Stomach (tissue), 9 donors: ENCODE measurements around the gene MAST2. TPM values are rescaled to one million over a fixed set of nuclear protein-coding genes. Genes with fewer than 3 reads are reported as not detected.

Experiments
- DNase-seq, 2 donors: peaks; one replicate each; pipeline versions ENCODE4 v3.0.0 to v3.0.0-alpha.2; 2013 to 2019
- H3K27ac ChIP-seq, 5 donors: fragments of 200-600 bp in 4 of 5; sonication (generic) in 4 of 5; one replicate each; pipeline ENCODE4 v1.5.1; 2013 to 2019; ENCODE audit warnings: mild to moderate bottlenecking in 1 of 5, moderate library complexity in 1 of 5
- H3K27me3 ChIP-seq, 3 donors: fragments of 200-600 bp; sonication (generic); one replicate each; pipeline ENCODE4 v1.5.1; 2017 to 2019; ENCODE audit warnings: mixed run types in 1 of 3
- H3K36me3 ChIP-seq, 4 donors: fragments of 200-600 bp; sonication (generic); 1 replicate in 3 of 4; 2 replicates in 1 of 4; pipeline ENCODE4 v1.5.1; 2016 to 2019
- H3K4me1 ChIP-seq, 4 donors: fragments of 200-600 bp; sonication (generic); one replicate each; pipeline ENCODE4 v1.5.1; 2016 to 2019
- H3K4me3 ChIP-seq, 4 donors: fragments of 200-600 bp; sonication (generic) in 3 of 4; one replicate each; pipeline ENCODE4 v1.5.1; 2016 to 2019; ENCODE audit warnings: mild to moderate bottlenecking in 1 of 4
- H3K9me3 ChIP-seq, 4 donors: fragments of 200-600 bp; sonication (generic); one replicate each; pipeline ENCODE4 v1.5.1; 2016 to 2019
- CTCF ChIP-seq, 7 experiments: fragments of 450-650 bp in 4 of 7; fragments of 200-600 bp in 3 of 7; sonication (generic) in 3 of 7; IDR thresholded peaks; one replicate each; pipeline ENCODE4 v1.5.1; 2016 to 2019; ENCODE audit warnings: antibody characterized with exemption in 7 of 7, control low read depth in 2 of 7, mild to moderate bottlenecking in 1 of 7
- EP300 ChIP-seq: sonication (generic); formaldehyde crosslinking; IDR thresholded peaks from one replicate; pipeline ENCODE4 v1.6.1; 2017; ENCODE audit warnings: antibody characterized with exemption
- POLR2A ChIP-seq, 4 donors: fragments of 450-650 bp; IDR thresholded peaks; one replicate each; pipeline ENCODE4 v1.6.1; 2016; ENCODE audit warnings: antibody characterized with exemption in 4 of 4, control low read depth in 2 of 4, mild to moderate bottlenecking in 1 of 4, moderate library complexity in 1 of 4
- POLR2AphosphoS5 ChIP-seq, 3 donors: sonication (generic); formaldehyde crosslinking; IDR thresholded peaks; one replicate each; pipeline ENCODE4 v1.6.1; 2016; ENCODE audit warnings: antibody characterized with exemption in 3 of 3
- WGBS, 5 donors: extraction: QIAGEN DNeasy Blood & Tissue Kit in 3 of 5; methylation state at CpG; one replicate each; pipeline versions ENCODE4 v1.1.5 to v1.1.7; 2013 to 2018; 5-methylcytosine and 5-hydroxymethylcytosine counted together
- intact Hi-C: fragments of 100-400 bp; cut with DNase I; formaldehyde crosslinking; loops from one replicate; pipeline ENCODE4 v1.15.1; 2023; ENCODE audit warnings: low total_unique reads
- polyA plus RNA-seq, 3 donors: library from polyadenylated mRNA; stranded (reverse); fragments of 200-250 nt; gene quantifications; one replicate each; pipeline ENCODE4 v1.2.3, GENCODE V29; 2013
- total RNA-seq, 5 donors: library from RNA; depleted of rRNA; stranded (reverse); fragments of >200 nt; gene quantifications; one replicate each; pipeline versions ENCODE4 v1.1.0 to v1.2.3, GENCODE V29; 2014 to 2016
- donor health status: healthy with polysubstance abuse.
- donor health status: Bipolar disorder and iron deficiency.
- donor health status: healthy.

Gene MAST2
- total and polyA plus RNA-seq, 8 donors = 5.3 to 131 (median 34.8) TPM

DNA sequence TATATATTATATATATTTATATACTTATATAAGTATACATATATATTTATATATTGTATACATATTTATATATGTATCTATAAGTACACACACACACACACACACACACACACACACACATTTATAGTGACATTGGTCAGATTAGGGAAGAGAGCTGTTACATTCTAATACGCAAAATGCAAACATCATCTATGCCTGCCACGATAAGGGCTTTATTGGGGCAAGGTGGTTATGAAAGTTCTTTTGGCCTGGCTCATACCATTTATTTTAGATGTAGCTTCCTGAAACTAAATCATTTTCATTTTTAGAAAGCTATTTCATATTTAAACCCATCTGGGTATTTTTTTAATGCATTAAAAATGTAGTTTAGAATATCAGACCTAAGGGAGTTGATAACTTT, 82.8 kb downstream of the MAST2 start:
- Histone ChIP-seq H3K36me3 (no peaks in the 10 kb centered on the region), H3K27me3 (no peaks in the 10 kb centered on the region), H3K4me1 (peaks cover 0 to 30% (median 10%) of the 10 kb centered on the region in 4 donors), H3K4me3 (no peak overlapping the region), H3K9me3 (no peaks in the 10 kb centered on the region), H3K27ac (no peak overlapping the region)
- 41 to 60% (median 52%) methylated on average over 2 of the region's 2 CpGs for WGBS, 5 donors
- no peak for DNase-seq
- intact Hi-C loops = no loop called here
- TF ChIP-seq CTCF (IDR thresholded peaks at IDR 0.05) = no peak
- peak in 1 of 3 donors; percentile 11 for TF ChIP-seq POLR2AphosphoS5 (IDR thresholded peaks at IDR 0.05)

DNA sequence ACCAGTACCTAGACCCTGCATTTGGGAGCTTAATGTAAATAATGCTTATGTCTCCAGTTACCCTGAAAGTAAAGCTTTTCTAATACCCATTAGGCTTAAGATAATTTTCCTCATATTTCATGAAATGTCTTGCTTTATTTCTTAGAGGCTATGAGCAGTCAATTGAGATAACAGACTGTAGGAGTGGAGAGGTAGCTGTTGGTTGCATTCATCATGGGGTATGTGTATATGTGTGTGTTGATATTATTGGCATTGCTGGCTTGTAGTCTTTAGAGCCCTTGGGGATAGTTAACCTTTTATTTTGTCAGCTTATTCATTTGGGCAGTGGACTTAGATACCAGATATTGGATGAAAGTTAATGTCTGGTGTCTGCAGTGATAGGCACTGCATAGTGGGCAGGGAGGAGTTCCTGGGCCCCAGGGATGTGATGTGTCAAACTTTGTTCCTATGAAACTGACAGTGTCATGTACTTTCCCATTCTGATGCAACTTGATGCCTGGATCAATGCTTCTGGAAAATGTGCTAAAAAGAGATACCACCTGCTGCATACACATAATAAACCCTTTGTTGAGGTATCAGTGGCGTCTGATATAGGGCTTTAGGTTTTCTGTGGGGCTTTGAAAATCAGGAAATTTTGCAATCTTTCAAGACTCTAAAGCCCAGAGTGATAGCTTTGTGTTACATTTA, 83.9 kb downstream of the MAST2 start:
- no peak overlapping the region for H3K4me3 ChIP-seq
- DNase-seq = no peak
- H3K36me3 ChIP-seq = no peaks in the 10 kb centered on the region
- H3K27me3 ChIP-seq = no peaks in the 10 kb centered on the region
- H3K27ac ChIP-seq = no peak overlapping the region
- intact Hi-C loops = no loop called here
- H3K9me3 ChIP-seq = no peaks in the 10 kb centered on the region
- 82 to 100% (median 92%) methylated on average over 1 of the region's 1 CpG for WGBS, 5 donors
- peaks cover 0 to 33% (median 14%) of the 10 kb centered on the region in 4 donors for H3K4me1 ChIP-seq
- TF ChIP-seq CTCF (IDR thresholded peaks at IDR 0.05) (no peak), EP300 (no peak), POLR2AphosphoS5 (IDR thresholded peaks at IDR 0.05) (no peak), POLR2A (IDR thresholded peaks at IDR 0.05) (no peak)

DNA sequence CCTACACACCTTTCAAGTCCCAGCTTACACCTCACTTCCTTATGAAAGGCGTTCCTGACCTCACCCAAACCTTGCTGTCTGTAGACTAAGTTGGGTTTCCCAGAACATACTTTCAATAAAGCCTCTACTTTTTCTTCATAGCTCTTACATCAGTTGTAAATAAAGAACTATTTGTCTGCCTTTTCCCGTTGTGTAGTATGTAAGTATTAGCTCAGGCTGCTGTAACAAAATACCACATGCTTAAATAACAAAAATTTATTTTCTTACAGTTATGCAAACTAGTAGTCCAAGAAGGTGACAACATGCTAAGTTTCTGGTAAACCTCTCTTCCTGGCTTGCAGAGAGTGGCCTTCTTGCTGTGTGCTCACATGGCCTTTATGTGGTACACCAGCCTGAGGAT, 86.7 kb downstream of the MAST2 start:
- H3K27me3 ChIP-seq = no peaks in the 10 kb centered on the region
- no peaks in the 10 kb centered on the region for H3K36me3 ChIP-seq
- H3K9me3 ChIP-seq = no peaks in the 10 kb centered on the region
- H3K27ac ChIP-seq = no peak overlapping the region
- intact Hi-C loops = no loop called here
- no peak overlapping the region for H3K4me3 ChIP-seq
- DNase-seq = no peak
- peaks cover 0 to 28% (median 15%) of the 10 kb centered on the region in 4 donors for H3K4me1 ChIP-seq
- TF ChIP-seq POLR2AphosphoS5 (IDR thresholded peaks at IDR 0.05) = no peak
- no peak for TF ChIP-seq CTCF (IDR thresholded peaks at IDR 0.05)
- TF ChIP-seq EP300 = no peak
- no peak for TF ChIP-seq POLR2A (IDR thresholded peaks at IDR 0.05)
- WGBS, 5 donors = 95 to 98% (median 97%) methylated on average over 2 of the region's 2 CpGs

DNA sequence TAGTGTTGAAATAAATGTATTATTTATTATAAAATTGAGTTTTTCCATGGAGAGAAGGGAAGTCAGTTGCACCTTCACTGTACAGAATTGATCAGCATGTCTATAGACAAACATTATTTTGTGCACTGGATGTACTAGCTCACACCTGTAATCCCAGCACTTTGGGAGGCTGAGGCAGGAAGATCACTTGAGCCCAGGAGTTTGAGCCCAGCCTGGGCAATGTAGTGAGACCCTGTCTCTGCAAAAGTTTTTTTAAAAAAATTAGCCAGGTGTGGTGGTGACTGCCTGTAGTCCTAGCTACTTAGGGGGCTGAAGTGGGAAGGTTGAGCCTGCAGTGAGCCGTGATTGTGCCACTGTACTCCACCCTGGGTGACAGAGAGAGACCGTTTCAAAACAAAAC, 87.7 kb downstream of the MAST2 start:
- DNase-seq = no peak
- TF ChIP-seq CTCF (IDR thresholded peaks at IDR 0.05) (no peak), EP300 (no peak), POLR2A (IDR thresholded peaks at IDR 0.05) (no peak), POLR2AphosphoS5 (IDR thresholded peaks at IDR 0.05) (no peak)
- 94 to 100% (median 97%) methylated on average over 2 of the region's 2 CpGs for WGBS, 5 donors
- Histone ChIP-seq H3K4me1 (peaks cover 0 to 28% (median 15%) of the 10 kb centered on the region in 4 donors), H3K27me3 (no peaks in the 10 kb centered on the region), H3K27ac (no peak overlapping the region), H3K9me3 (no peaks in the 10 kb centered on the region), H3K4me3 (no peak overlapping the region), H3K36me3 (no peaks in the 10 kb centered on the region)
- intact Hi-C loops = no loop called here
